CD1c-positive myeloid dendritic cell (primary cell): Measurements from ENCODE around the gene GNG7.
A peak's percentile ranks its signal among the peaks of the same experiment; 100 is the strongest.
"Not testable (repeated sequence)": the region's sequence is repeated elsewhere in the genome, so short reads cannot be mapped to it uniquely, and the experiment has no call there.

ENCODE experiments used
- DNase-seq: peaks from one replicate; pipeline ENCODE4 v3.0.0-alpha.2; 2016; ENCODE audit errors: extremely low spot score

Gene GNG7

GRCh38 chr19:2622371-2622961 lies 80.0 kb downstream of the GNG7 start:
- DNase-seq = not testable (repeated sequence)

- peak; percentile 23 for DNase-seq
These were observed 83.4 kb downstream of the GNG7 start for GRCh38 chr19:2619076-2619475.

GRCh38 chr19:2618611-2619010 lies 83.9 kb downstream of the GNG7 start:
- peak; percentile 97 for DNase-seq

- no peak for DNase-seq
These were observed 84.9 kb downstream of the GNG7 start for GRCh38 chr19:2617393-2618165.

- DNase-seq = peak; percentile 78
These were observed 85.6 kb downstream of the GNG7 start for GRCh38 chr19:2616741-2617392.

- no peak for DNase-seq
These were observed 86.7 kb downstream of the GNG7 start for GRCh38 chr19:2615782-2616181.

- peak; percentile 51 for DNase-seq
These were observed 88.8 kb downstream of the GNG7 start for GRCh38 chr19:2613507-2614295.

- no peak for DNase-seq
These were observed 89.8 kb downstream of the GNG7 start for GRCh38 chr19:2612619-2613249.

GRCh38 chr19:2611483-2612464 lies 90.7 kb downstream of the GNG7 start:
- DNase-seq = no peak

GRCh38 chr19:2610637-2611482 lies 91.6 kb downstream of the GNG7 start:
- peak; percentile 84 for DNase-seq

GRCh38 chr19:2609389-2610116 lies 92.9 kb downstream of the GNG7 start:
- no peak for DNase-seq

GRCh38 chr19:2609034-2609388 lies 93.5 kb downstream of the GNG7 start:
- DNase-seq = not testable (repeated sequence)

GRCh38 chr19:2608602-2608922 lies 93.9 kb downstream of the GNG7 start:
- DNase-seq = no peak

- peak; percentile 19 for DNase-seq
These were observed 94.5 kb downstream of the GNG7 start for GRCh38 chr19:2607712-2608601.

GRCh38 chr19:2606774-2607173 lies 95.7 kb downstream of the GNG7 start:
- not testable (repeated sequence) for DNase-seq

- DNase-seq = not testable (repeated sequence)
These were observed 96.6 kb downstream of the GNG7 start for GRCh38 chr19:2605889-2606288.

- DNase-seq = no peak
These were observed 97.7 kb downstream of the GNG7 start for GRCh38 chr19:2604747-2605329.

- DNase-seq = no peak
These were observed 99.2 kb downstream of the GNG7 start for GRCh38 chr19:2603334-2603733.
